Testis (tissue), 3 donors: ENCODE data around the gene RALGAPA1. TPM values are rescaled to one million over a fixed set of nuclear protein-coding genes. Genes with fewer than 3 reads are reported as not detected.
"Not testable (repeated sequence)": the region's sequence is repeated elsewhere in the genome, so short reads cannot be mapped to it uniquely, and the experiment has no call there.

Experiments used
- DNase-seq: peaks from one replicate; pipeline ENCODE4 v3.0.0-alpha.2; 2019
- H3K27ac ChIP-seq, 2 donors: fragments of 200-600 bp; sonication (generic); one replicate each; pipeline ENCODE4 v1.5.1; 2019
- H3K27me3 ChIP-seq: fragments of 200-600 bp; sonication (generic); one replicate; pipeline ENCODE4 v1.5.1; 2019
- H3K36me3 ChIP-seq: fragments of 200-600 bp; sonication (generic); one replicate; pipeline ENCODE4 v1.5.1; 2017; ENCODE audit warnings: low read depth; ENCODE audit errors: missing control alignments
- H3K4me1 ChIP-seq: fragments of 200-600 bp; sonication (generic); one replicate; pipeline ENCODE4 v1.5.1; 2019
- H3K4me3 ChIP-seq, 2 donors: fragments of 200-600 bp; sonication (generic); one replicate each; pipeline ENCODE4 v1.5.1; 2017 to 2019
- H3K9me3 ChIP-seq: fragments of 200-600 bp; sonication (generic); one replicate; pipeline ENCODE4 v1.5.1; 2017
- CTCF ChIP-seq, 3 experiments: fragments of 450-650 bp in 2 of 3; fragments of 200-600 bp in 1 of 3; sonication (generic) in 1 of 3; IDR thresholded peaks; one replicate each; pipeline ENCODE4 v1.5.1; 2016 to 2019; ENCODE audit warnings: antibody characterized with exemption in 3 of 3, mild to moderate bottlenecking in 2 of 3, moderate library complexity in 1 of 3
- POLR2A ChIP-seq: fragments of 450-650 bp; IDR thresholded peaks from one replicate; pipeline ENCODE4 v1.6.1; 2017; ENCODE audit warnings: antibody characterized with exemption, mild to moderate bottlenecking, moderate library complexity
- WGBS, 2 donors: methylation state at CpG; one replicate each; pipeline ENCODE4 v1.1.5; 2018; 5-methylcytosine and 5-hydroxymethylcytosine counted together
- intact Hi-C: fragments of 100-400 bp; cut with DNase I; formaldehyde crosslinking; loops from one replicate; pipeline ENCODE4 v1.15.1; 2023; ENCODE audit warnings: low total_unique reads
- polyA plus RNA-seq: library from polyadenylated mRNA; stranded (reverse); fragments of 350-450 nt; fragmentation: Illumina TruSeq; extraction: RNeasy Lipid Tissue Mini Kit (QIAGEN cat#74804); gene quantifications from one replicate; pipeline ENCODE4 v1.2.3, GENCODE V29; 2014; ENCODE audit warnings: low read depth, low replicate concordance; ENCODE audit not compliant: insufficient read depth
- total RNA-seq, 2 donors: library from RNA; depleted of rRNA; stranded (reverse); fragments of >200 nt; gene quantifications; one replicate each; pipeline ENCODE4 v1.2.3, GENCODE V29; 2016

RALGAPA1 gene
- total and polyA plus RNA-seq, 3 donors from 2014 or later = 25.6 to 111 (median 75.1) TPM

GRCh38 chr14:35776823-35777222, 32.3 kb downstream of the RALGAPA1 start:
- no peaks in the 10 kb centered on the region for H3K4me1 ChIP-seq
- intact Hi-C loops = no loop called here
- no peaks in the 10 kb centered on the region for H3K36me3 ChIP-seq
- H3K4me3 ChIP-seq = no peak overlapping the region
- no peak for DNase-seq
- no peaks in the 10 kb centered on the region for H3K27me3 ChIP-seq
- no peak overlapping the region for H3K27ac ChIP-seq
- H3K9me3 ChIP-seq = no peaks in the 10 kb centered on the region
- TF ChIP-seq POLR2A (no peak), CTCF (IDR thresholded peaks at IDR 0.05) (no peak)
- whole genome bisulfite sequencing, 2 donors = 88 to 91% methylated on average over 4 of the region's 4 CpGs

- WGBS, 2 donors = 95 to 97% methylated on average over 5 of the region's 5 CpGs
- H3K4me3 ChIP-seq, DNase-seq, intact Hi-C loops, H3K27me3 ChIP-seq, H3K36me3 ChIP-seq, H3K4me1 ChIP-seq, H3K27ac ChIP-seq, H3K9me3 ChIP-seq: not testable (repeated sequence)
Observed at GRCh38 chr14:35776085-35776484, 33.0 kb downstream of the RALGAPA1 start.

GRCh38 chr14:35766700-35767082, 42.4 kb downstream of the RALGAPA1 start:
- DNase-seq = no peak
- no peaks in the 10 kb centered on the region for H3K4me1 ChIP-seq
- H3K4me3 ChIP-seq = no peak overlapping the region
- no peaks in the 10 kb centered on the region for H3K27me3 ChIP-seq
- TF ChIP-seq CTCF (IDR thresholded peaks at IDR 0.05) (no peak), POLR2A (no peak)
- no peaks in the 10 kb centered on the region for H3K9me3 ChIP-seq
- no peak overlapping the region for H3K27ac ChIP-seq
- 85 to 89% methylated on average over 2 of the region's 2 CpGs for WGBS, 2 donors
- intact Hi-C loops = no loop called here
- H3K36me3 ChIP-seq = no peaks in the 10 kb centered on the region

GRCh38 chr14:35766036-35766699, 42.9 kb downstream of the RALGAPA1 start:
- Histone ChIP-seq H3K4me3 (no peak overlapping the region), H3K27ac (no peak overlapping the region), H3K9me3 (no peaks in the 10 kb centered on the region), H3K4me1 (no peaks in the 10 kb centered on the region), H3K36me3 (no peaks in the 10 kb centered on the region), H3K27me3 (no peaks in the 10 kb centered on the region)
- no peak for DNase-seq
- TF ChIP-seq POLR2A = no peak
- no peak for TF ChIP-seq CTCF (IDR thresholded peaks at IDR 0.05)
- intact Hi-C loops = no loop called here
- WGBS, 2 donors = 95 to 98% methylated on average over 5 of the region's 5 CpGs

- TF ChIP-seq POLR2A = no peak
- no peak for TF ChIP-seq CTCF (IDR thresholded peaks at IDR 0.05)
- DNase-seq = no peak
- Histone ChIP-seq H3K27me3 (no peaks in the 10 kb centered on the region), H3K36me3 (no peaks in the 10 kb centered on the region), H3K4me3 (no peak overlapping the region), H3K9me3 (no peaks in the 10 kb centered on the region), H3K4me1 (no peaks in the 10 kb centered on the region), H3K27ac (no peak overlapping the region)
- intact Hi-C loops = no loop called here
- WGBS, 2 donors = 86 to 90% methylated on average over 4 of the region's 4 CpGs
Observed at GRCh38 chr14:35761922-35762321, 47.2 kb downstream of the RALGAPA1 start.
